ENCODE measurements around the gene PRMT1.

PRMT1 gene

DNA sequence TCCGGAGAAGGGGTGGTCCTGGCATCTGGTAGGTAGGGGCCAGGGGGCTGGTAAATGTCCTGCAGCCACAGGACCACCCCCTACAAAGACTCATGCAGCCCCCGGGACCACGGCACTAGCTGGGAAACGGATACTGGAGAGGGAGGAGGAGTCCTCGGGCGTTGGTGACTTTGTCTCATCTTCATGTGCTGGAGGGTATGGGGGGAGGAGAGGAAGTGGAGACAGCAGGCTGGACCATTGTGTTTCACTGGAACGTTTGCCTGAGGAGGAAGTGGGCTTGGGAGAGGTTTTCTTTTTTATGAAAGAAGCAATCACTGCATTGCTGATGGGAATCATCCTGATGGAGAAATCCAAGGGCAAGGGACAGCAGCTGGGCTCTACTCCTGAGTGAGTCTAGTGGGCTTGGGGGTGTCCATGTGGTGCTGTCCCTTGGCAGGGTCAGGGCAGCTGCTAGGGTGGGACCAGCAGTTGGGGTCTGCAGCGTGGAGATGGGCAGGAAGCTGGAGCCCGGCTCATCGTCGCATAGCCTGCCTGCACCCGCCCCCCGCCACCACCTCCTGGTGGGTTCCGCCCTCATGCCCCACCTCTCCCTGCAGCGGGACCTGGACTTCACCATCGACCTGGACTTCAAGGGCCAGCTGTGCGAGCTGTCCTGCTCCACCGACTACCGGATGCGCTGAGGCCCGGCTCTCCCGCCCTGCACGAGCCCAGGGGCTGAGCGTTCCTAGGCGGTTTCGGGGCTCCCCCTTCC, 10.7 kb downstream of the PRMT1 start:
- in situ Hi-C loops (cut with MboI; ENCODE audit: low sequenced_read_pairs) = no loop called here

DNA sequence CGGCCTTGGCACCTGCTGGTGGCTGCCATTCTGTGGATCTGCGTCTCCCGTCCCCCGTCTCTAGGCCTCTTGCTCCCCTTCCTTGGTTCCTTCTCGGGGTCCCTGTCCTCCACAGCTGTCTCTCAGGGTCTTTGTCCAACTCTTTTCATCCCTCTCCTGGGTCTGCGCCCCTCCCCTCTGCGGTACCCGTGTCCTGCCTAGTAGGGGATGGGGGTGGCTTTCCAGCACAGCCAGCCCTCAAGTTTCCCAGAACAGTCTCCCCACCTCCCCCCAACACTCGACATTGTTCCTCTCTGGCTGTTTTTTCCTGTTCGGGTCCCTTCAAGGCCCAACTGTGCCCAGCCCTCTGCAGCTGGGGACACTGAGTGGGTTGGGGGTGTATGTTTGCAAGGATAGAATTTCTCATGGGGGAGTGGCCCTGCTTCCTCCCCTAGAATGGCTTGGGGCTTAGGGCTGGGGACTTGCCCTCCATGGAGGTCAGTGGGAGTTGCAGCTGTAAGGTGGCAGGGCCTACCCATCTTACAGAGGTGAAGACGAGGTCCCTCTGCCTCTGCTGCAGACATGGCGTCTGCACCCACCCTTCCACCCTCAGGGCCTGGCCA, 11.6 kb downstream of the PRMT1 start:
- in situ Hi-C loops (cut with MboI; ENCODE audit: low sequenced_read_pairs) = no loop called here

DNA sequence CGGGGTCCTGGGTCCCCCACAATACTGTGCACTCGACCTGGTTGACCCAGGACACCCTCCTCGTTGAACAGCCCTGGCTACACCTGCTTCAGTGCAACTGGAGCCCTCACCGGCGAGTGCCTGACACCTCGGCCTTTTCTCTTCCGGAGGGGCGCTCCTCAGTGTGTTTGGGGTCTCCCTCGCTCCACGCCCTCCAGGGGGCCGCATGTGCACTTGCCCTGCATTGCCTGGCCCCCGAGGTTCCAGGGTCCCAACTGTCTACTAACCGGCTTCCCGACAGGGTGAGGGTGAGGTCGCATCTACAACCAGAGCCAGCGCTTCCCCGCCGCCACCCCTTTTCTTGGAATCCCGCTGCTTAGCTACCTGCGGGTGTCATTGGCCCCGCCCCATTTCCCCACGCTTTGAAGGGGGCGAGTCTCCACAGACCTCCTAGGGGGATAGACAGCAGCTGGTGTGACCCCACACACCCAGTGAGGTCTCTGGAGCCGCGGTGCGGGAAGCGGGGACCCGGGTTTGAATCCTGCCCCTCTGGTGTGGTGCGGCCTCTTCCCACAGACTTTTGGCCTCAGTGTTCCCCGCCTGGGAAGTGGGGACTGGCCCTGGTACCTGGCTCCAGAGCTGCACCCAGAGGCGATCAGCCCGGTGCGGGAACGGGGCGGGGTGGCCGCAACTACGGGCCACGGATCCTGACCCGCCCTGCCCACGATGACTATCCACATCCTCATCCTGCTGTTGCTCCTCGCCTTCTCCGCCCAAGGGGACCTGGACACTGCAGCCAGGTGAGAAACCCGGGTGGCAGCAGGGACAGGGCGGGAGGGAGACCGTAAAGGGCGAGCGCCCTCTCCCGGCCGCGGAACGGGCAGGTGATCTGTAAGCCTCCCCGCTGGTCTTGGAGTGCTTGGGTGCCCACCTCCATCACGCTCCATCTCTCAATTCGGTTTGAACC, 12.3 kb downstream of the PRMT1 start, which contains the start of gene ADM5:
ADM5 (plus strand) TSS at position 462 of the 946 bp plus-strand sequence; CDS start at position 706, 244 bp downstream.
- in situ Hi-C loops (cut with MboI; ENCODE audit: low sequenced_read_pairs) = no loop called here

DNA sequence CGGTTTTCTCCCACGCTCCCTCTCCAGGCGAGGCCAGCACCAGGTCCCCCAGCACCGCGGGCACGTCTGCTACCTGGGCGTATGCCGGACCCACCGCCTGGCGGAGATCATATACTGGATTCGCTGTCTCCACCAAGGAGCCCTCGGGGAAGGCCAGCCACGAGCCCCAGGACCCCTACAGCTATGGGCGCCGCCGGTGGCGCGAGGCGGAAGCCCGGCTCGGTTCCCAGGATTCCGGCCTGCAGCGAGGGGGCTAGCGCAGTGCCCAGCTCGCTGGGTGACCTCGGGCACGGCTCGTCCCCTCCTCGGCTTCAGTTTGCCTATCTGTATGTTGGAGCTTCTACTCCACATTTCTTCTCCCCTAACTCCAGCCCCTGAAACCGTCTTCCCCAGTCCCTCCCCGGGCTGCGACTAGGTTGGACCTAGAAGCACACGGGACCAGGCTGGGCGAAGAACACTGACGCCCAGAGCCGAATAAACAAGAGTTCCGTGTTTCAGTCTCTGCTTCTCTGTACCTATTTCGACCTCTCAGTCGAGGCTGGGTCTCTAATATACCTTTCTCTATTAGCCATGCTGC, 13.1 kb downstream of the PRMT1 start:
- in situ Hi-C loops (cut with MboI; ENCODE audit: low sequenced_read_pairs) = no loop called here

GRCh38 chr19:49690656-49691242, 13.7 kb downstream of the PRMT1 start, which contains the start of gene CPT1C:
TSS of gene CPT1C (plus strand) at chr19:49691116. CDS start at chr19:49692253, 1,137 bp downstream.
- in situ Hi-C loops (cut with MboI; ENCODE audit: low sequenced_read_pairs) = no loop called here

GRCh38 chr19:49691243-49692146, 14.4 kb downstream of the PRMT1 start:
- in situ Hi-C loops (cut with MboI; ENCODE audit: low sequenced_read_pairs) = no loop called here

GRCh38 chr19:49692147-49692506, 15.1 kb downstream of the PRMT1 start:
- in situ Hi-C loops (cut with MboI; ENCODE audit: low sequenced_read_pairs) = no loop called here

DNA sequence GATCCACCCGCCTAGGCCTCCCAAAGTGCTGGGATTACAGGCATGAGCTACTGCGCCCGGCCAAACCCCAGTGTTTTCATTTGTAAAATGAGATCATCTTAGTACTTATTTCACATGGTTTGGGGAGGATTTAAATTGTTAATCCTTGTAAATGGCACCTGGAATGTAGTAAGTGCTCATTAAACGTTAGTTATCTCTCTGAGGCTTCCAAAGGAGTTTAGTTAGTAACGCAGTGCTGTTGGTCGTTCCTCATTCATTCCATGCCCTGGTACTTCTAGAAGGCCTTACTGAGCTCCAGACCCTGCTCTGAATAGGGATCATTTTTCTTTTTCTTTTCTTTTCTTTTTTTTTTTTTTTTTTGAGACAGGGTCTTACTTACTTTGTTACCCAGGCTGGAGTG, 19.0 kb downstream of the PRMT1 start:
- in situ Hi-C loops (cut with MboI; ENCODE audit: low sequenced_read_pairs) = no loop called here

DNA sequence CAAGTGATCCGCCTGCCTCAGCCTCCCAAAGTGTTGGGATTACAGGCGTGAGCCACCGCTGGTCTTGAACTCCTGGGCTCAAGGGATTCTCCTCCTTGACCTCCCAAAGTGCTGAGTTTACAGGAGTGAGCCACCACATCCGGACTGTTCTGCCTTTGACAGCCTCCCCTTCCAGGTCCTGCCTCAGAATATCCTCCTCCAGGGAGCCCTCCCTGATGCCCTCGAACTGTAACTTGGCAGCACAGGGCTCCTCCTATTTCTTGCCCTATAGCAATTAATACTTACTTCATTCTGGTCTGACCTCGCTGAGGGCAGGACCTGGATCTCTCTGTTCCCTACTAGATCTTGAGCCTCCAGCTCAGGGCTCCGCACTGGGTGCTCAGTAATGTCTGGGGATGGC, 19.8 kb downstream of the PRMT1 start:
- in situ Hi-C loops (cut with MboI; ENCODE audit: low sequenced_read_pairs) = no loop called here

DNA sequence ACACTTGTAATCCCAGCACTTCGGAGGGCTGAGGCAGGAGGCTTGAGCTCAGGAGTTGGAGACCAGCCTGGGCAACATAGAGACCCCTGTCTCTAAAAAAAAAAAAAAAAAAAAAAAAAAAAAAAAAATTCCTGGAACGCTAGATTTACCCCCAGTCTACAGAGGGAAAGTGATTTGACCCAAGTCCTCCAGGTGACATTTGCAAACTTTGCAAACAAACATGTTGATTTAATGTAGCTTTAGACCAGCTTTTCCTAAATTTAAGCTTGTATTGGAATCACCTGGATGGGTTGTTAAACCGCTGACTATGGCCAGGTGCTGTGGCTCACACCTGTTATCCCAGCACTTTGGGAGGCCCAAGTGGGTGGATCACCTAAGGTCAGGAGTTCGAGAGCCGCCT, 22.3 kb downstream of the PRMT1 start:
- in situ Hi-C loops (cut with MboI; ENCODE audit: low sequenced_read_pairs) = no loop called here

DNA sequence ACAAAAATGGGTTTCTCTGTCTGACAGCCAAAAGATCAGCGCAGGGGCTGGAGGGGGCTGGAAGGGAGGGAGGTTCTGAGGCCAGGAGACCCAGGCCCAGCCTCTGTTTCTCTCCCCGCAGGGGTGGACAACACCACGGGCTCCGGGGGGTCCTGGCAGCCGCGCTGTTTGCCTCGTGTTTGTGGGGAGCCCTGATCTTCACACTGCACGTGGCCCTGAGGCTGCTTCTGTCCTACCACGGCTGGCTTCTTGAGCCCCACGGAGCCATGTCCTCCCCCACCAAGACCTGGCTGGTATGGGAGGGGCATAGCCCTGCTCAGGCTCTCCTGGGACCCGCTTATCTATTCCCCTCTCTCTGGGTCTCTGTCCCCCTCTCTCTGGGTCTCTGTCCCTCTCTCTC, 23.5 kb downstream of the PRMT1 start:
- in situ Hi-C loops (cut with MboI; ENCODE audit: low sequenced_read_pairs) = no loop called here

DNA sequence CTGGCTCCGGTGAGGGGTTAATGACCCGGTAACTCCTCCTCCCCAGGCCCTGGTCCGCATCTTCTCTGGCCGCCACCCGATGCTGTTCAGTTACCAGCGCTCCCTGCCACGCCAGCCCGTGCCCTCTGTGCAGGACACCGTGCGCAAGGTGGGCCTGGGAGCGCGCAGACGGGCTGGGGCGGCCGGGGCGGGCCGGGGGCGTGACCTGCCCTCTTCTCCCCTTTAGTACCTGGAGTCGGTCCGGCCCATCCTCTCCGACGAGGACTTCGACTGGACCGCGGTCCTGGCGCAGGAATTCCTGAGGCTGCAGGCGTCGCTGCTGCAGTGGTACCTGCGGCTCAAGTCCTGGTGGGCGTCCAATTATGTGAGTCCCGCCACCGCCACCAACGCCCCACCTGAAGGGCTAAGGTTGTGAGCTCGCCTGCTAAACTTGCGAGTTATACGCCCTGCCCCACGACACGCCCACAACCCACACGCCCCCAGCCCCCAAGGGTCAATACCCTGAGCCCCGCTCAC, 24.3 kb downstream of the PRMT1 start:
- in situ Hi-C loops (cut with MboI; ENCODE audit: low sequenced_read_pairs) = no loop called here

DNA sequence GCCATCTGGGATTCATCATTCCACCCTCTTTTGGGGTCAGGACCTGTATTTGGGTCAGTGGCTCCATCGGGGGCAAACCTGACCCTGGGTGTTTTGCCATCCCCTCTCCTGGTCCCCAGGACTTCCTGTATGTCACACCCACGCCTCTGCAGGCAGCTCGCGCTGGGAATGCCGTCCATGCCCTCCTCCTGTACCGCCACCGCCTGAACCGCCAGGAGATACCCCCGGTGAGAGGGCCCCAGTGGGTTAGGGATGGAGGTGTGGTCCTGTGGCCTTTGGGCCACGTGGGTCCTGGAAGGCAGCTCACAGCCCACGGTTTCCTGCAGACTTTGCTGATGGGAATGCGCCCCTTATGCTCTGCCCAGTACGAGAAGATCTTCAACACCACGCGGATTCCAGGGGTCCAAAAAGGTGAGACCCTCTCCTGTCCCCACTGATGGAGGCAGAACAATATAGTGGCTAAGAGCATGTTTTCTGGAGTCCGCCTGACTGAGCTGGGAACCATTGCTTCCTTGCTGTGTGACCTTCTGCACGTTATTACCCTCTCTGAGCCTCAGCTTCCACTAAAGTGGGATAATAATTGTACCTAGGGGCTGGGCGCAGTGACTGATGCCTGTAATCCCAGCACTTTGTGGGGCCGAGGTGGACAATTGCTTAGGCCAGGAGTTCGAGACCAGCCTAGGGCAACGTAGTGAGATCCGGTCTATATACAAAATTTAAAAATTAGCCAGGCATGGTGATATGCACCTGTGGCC, 28.0 kb downstream of the PRMT1 start:
- in situ Hi-C loops (cut with MboI; ENCODE audit: low sequenced_read_pairs) = no loop called here

DNA sequence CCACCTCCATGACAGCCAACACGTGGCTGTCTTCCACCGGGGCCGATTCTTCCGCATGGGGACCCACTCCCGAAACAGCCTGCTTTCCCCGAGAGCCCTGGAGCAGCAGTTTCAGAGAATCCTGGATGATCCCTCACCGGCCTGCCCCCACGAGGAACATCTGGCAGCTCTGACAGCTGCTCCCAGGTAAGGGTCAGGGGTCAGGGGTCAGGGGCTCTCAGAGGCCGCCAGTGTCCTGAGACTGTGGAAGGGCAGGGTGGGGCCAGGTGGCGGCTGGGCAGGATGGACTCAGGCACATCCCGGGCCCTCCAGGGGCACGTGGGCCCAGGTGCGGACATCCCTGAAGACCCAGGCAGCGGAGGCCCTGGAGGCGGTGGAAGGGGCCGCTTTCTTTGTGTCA, 28.8 kb downstream of the PRMT1 start:
- in situ Hi-C loops (cut with MboI; ENCODE audit: low sequenced_read_pairs) = no loop called here

- in situ Hi-C loops (cut with MboI; ENCODE audit: low sequenced_read_pairs) = no loop called here
These were observed 33.4 kb downstream of the PRMT1 start for GRCh38 chr19:49710372-49710951.

GRCh38 chr19:49712397-49712859, 35.4 kb downstream of the PRMT1 start:
- in situ Hi-C loops (cut with MboI; ENCODE audit: low sequenced_read_pairs) = no loop called here

- in situ Hi-C loops (cut with MboI; ENCODE audit: low sequenced_read_pairs) = no loop called here
These were observed 36.3 kb downstream of the PRMT1 start for GRCh38 chr19:49713236-49713845.

GRCh38 chr19:49716154-49716553, 39.1 kb downstream of the PRMT1 start:
- in situ Hi-C loops (cut with MboI; ENCODE audit: low sequenced_read_pairs) = no loop called here
